ELF-1 (cell line): Measurements from ENCODE around the gene JTB.
A peak's percentile ranks its signal among the peaks of the same experiment; 100 is the strongest.

Experiments
- DNase-seq: peaks from one replicate; pipeline ENCODE4 v3.0.0-alpha.2; 2016; ENCODE audit warnings: low read depth, low spot score

JTB gene

GRCh38 chr1:153978274-153978909 lies 918 bp upstream of the JTB start:
- no peak for DNase-seq

GRCh38 chr1:153976819-153977249 lies 640 bp downstream of the JTB start:
- DNase-seq, result no peak

DNA sequence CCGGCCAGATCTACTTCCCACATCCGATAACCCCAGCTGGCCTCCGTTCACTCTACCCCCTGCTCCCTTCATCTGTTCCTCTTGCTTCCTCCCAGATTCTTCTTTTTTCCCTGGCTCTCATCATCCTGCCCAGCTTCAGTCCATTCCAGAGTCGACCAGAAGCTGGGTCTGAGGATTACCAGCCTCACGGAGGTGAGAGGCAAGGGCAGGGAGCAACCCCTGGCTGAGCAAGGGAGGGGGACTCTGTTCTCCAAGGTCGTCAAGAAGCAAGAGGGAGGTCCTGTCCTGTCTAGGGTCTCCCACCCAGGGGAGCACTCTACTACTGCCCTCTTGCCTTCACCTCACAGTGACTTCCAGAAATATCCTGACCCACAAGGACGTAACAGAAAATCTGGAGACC lies 3.9 kb downstream of the JTB start:
- DNase-seq, result no peak

DNA sequence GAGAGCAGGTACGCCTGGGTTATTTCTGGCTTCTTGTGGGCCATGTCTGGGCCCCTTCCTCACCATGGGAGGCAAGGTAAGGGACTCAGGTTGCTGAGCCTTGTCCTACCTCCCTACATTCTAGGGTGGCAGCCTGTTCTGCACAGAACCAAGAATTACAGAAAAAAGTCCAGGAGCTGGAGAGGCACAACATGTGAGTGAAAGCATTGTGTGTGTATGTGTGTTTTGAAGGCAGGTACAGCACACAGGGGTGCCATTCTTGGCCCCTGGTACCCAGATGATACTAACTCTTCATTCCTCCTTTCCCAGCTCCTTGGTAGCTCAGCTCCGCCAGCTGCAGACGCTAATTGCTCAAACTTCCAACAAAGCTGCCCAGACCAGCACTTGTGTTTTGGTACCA lies 4.4 kb downstream of the JTB start:
- DNase-seq, result no peak

- no peak for DNase-seq
Measured at GRCh38 chr1:153970346-153970745, 7.1 kb downstream of the JTB start.

DNA sequence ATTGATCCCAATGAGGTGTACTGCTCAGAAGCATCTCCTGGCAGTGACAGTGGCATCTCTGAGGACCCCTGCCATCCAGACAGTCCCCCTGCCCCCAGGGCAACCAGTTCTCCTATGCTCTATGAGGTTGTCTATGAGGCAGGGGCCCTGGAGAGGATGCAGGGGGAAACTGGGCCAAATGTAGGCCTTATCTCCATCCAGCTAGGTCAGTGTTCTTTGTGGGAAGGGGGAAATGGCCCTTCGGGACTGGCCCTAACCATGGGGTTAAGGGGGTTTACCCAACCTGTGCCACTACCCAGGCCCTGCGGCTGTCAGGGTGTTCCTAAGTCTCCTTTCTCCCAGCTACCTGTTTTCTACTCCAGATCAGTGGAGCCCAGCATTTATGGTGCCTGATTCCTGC lies 8.5 kb downstream of the JTB start:
- no peak for DNase-seq

- no peak for DNase-seq
Measured at GRCh38 chr1:153968408-153968807, 9.1 kb downstream of the JTB start.

GRCh38 chr1:153968000-153968363 lies 9.5 kb downstream of the JTB start:
- DNase-seq, result no peak

GRCh38 chr1:153967107-153967999 lies 10.1 kb downstream of the JTB start, which contains the start of gene CREB3L4:
TSS of gene CREB3L4 (plus strand) at chr1:153967902. CDS start at chr1:153968526, 624 bp downstream.
- DNase-seq, result peak; percentile 99

DNA sequence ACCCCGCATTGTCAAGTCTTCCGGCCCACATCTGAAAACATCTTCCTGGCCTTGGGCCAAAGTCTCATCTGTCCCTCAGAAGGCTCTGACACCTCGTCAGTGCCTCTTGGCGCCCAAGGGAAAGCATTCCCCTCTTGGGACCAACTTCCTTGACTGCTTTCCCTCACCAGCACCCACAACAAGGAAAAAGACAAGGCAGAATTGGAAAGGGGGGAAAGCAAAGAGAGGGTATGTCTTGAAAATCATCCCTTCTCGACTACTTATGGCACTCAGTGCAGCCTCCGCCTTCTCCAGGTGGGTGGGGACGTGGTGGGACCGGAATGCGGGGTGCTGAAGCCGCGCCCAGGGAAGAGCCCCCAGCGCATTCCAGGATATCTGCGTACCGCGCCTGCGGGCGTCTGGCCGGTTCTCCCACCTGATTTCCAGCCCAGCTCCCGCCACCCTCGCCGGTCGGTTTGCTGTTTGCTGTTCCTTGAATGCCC lies 13.6 kb downstream of the JTB start:
- peak; percentile 99 for DNase-seq

DNA sequence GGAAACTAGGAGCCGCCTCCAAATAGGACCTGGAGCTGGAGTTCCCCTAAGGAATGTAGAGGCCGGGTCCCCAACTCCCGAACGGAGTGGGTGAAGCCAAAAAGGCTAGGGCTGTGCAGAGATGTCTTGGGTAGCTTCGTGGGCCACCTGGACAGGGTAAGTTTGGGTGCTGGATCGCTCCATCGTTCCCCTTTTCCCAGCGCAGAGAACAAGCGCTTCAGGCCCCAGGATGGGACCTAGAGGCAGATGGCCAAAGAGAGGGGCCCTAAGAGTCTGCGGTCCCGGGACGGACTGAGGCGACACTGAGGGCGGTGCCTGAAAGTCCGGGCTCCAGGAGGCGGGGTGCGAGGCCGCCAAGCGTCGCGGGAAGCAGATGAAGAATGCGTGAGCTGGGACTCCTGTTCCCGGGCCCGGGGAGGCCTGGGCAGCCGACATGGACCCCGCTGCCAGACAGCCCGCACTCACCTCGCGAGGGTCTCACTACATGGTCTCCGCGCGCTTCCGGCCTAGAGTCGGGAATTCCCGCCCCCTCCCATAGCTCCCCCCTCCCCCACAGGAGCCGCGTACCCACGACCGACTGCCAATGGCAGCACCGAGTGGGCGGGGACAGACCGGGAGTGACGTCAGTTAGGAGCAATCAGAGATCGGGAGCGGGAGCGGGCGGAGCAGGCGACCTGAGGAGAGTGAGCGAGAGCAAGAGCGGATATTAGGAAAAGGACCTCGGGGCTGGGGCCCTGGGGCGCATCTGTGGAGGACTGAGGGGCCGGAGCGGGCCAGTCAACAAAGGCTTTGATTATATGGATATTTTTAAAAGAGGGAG lies 14.2 kb downstream of the JTB start, which contains the start of gene SLC39A1:
TSS of gene SLC39A1 (minus strand) at position 508 of the 820 bp plus-strand sequence. CDS start 822 bp downstream, outside the sequence.
- peak; percentile 99 for DNase-seq

DNA sequence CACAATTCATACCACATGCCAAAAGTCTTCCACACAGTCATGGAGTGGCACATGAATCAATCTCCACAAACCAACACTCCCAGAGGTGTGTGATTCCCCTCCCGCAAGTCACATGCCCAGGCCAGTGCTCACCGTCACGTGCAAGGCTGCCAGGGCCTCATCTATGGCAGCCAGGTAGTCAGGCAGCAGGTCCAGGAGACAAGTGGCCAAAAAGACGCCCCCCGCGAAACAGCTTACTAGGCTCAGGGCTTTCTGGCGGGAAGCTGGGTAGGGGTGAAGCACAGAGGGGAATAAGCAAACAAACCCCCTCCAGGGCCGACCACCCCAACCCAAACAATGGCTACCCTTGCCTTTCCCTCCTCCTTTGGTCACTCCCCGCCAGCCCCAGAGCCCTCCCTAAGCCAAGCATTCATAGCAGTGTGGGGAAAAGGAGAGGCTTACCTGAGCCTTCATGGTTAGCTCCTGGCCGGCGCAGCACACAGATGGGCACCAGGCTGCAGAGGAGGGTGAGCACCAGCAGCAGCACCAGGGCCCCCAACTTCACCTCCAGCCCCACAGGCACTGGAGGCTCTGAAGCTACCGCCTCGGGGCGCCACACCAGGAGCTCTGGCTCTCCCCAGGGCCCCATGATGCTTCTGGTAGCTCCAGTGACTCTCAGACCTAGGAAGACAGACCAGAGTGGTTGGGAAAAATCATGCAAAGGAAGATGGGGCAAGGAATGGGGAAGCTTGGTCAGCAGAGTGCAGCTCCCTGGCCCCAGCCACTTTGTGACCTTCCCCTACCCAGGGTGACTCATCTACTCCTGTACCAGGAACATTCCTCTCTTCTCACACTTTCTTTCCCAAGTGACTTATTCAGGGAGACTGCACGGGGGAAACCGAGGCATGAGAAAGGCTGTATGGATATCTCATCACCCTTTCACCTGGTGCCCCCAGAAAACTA lies 15.1 kb downstream of the JTB start:
- DNase-seq, result peak; percentile 56

DNA sequence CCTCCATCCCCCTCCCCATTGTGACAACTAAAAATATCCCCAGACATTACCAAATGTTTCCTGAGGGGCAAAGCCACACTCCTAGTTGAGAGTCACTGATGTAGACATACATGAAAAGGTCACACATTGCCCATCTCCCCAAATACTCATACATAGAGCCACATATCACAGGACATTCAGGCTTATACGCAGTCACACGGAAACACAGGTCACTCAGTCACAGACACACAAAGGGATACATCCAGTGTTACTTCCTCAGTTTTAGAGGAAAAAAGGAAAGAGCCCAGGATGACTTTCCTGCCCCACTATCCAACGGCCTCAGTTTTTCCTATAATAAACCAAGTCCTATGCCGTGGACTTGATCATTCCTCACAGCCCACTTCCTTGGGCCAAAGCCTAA lies 16.1 kb downstream of the JTB start:
- DNase-seq, result no peak

DNA sequence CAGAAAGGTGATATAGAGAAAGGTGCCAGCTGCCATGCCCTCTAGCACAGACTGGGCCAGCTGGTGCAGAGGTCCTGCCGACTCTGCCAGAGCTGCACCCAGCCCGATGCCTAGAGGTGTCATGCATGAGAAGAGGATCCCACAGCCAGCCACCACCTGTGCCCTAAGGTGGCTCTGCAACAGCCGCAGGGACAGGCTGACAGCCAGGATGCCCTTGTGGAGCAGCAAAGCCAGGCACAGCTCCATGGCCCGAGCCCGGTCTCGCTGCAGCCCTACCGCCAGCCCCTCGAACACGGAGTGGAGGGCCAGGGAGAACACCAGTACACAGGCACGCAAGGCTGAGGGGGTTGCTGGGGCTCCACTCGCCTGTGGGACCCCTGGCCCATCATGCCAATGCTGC lies 17.3 kb downstream of the JTB start:
- no peak for DNase-seq

DNA sequence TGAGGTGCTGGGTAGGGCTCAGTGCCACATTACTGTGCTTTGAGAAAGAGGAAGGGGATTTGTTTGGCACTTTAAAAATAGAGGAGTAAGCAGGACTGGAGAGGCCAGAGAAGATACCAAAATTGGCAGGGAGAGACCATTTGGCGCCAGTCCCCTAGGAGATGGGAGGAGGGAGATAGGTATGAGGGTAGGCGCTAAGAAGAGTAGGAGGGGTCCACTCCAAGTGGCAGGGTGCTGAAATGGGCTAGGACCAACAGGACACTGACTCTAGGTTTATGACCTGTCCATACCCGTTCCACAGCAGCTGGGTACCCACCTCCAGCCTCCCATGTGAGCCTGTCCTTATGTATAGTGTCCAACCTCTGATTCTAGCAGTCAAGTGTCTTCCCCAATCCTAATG lies 18.0 kb downstream of the JTB start:
- peak; percentile 29 for DNase-seq

DNA sequence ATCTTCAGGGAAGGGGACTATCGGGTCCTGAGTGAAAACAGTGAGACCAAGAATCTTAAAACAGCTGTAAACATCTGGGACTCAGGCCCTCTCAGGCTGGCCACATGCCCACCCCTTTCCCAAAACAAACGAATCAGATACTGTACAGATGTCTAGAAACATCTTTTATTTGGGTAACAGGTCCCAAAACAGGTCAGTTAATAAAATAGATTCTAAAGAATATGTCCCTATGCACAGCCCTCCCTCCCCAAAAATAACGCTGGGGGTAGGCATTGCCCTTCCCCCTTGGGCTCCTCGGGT lies 18.6 kb downstream of the JTB start:
- DNase-seq, result no peak

DNA sequence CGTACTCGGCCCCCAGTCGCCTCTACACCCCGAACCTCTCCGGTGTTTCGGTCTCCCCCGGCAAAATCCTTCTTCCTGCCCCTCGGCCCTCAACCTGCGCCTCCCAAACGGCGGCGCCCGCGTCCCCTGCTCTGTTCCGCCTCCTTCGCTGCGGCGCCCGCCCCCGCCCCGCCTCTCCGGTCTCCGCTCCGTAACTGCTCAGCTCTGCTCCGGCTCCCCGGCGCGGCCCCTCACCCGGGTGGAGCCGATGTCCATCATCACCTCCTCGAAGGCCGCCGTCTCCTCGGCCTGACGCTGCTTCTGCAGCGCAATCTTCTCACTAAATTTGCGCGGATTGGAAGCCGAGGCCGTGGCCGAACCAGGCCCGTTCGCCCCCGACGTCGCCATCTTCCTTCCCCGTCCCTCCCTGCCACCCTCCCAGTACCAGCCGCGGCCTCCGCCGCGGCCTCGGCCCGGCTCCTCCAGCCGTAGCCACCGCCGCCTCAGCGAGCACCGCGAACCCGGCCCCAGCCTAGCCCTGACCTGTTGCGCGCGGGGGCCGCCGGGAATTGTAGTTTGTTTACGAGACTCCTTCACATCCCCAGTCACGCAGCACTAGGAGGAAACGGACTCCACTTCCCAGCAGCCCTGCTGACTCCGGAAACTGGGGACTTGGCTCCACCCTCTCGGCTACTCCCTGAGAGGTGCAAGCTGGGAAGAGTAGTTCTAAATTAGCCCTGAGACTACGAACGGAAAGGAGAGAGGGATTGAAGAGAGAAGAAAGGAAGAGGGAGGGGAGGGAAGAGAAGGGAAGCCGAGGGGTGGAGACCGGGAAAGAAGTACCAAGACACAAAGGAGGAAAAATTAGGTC lies 19.1 kb downstream of the JTB start, which contains the start of gene CRTC2:
TSS of gene CRTC2 (minus strand) at position 502 of the 850 bp plus-strand sequence. CDS start at position 387, 115 bp downstream.
- peak; percentile 99 for DNase-seq

DNA sequence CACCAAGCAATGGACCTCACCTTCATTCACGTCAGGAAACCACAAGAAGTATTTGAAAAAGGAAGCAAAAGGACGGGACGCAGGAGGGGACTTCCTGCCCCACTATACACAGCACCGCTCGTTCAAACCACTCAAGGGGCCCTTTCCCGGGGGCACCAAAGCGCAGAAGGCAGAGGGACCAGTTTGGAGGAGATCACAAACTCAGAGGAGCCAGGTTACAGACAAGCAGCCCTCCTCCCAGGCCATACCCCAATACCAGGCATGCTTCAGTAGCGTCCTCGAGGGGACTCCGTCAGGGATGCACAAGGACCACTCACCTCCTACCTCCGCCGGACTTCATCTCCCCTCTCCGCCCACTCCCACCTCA lies 19.7 kb downstream of the JTB start:
- no peak for DNase-seq

GRCh38 chr1:153956997-153957715 lies 20.3 kb downstream of the JTB start:
- DNase-seq, result no peak
